WTC11 (cell line): ENCODE measurements around the gene EDAR. TPM values are rescaled to one million over a fixed set of nuclear protein-coding genes. Genes with fewer than 3 reads are reported as not detected.

Experiments used
- ATAC-seq: fragments of 200-7000 bp; cut with Tn5 transposase; 2 replicates; pipeline ENCODE4 v1.10.0; 2021; ENCODE audit warnings: mild to moderate bottlenecking, moderate library complexity
- CTCF ChIA-PET: fragments of 300-600 bp; sonication (Branson Sonifier 250); formaldehyde crosslinking; loops from one replicate; lab custom pipeline; 2021; ENCODE audit warnings: antibody characterized with exemption; lab: Charles Lee
- POLR2A ChIA-PET: fragments of 350-600 bp; sonication (Branson Sonifier 250); formaldehyde crosslinking; loops from one replicate; lab custom pipeline; 2021; ENCODE audit warnings: antibody characterized with exemption; lab: Charles Lee
- DNase-seq: peaks from one replicate; pipeline ENCODE4 v3.0.0; 2021; ENCODE audit warnings: low spot score
- H3K27ac Mint-ChIP-seq: 2 replicates; pipeline ENCODE4 v1.8.0; 2021; ENCODE audit warnings: mixed read lengths
- H3K27me3 Mint-ChIP-seq: 2 replicates; pipeline ENCODE4 v1.8.0; 2021; ENCODE audit warnings: low read depth, mild to moderate bottlenecking, moderate library complexity, mixed read lengths
- H3K36me3 Mint-ChIP-seq: 2 replicates; pipeline ENCODE4 v1.8.0; 2021; ENCODE audit warnings: mixed read lengths
- H3K4me1 Mint-ChIP-seq: 2 replicates; pipeline ENCODE4 v1.8.0; 2022; ENCODE audit warnings: mixed read lengths
- H3K4me3 Mint-ChIP-seq: 2 replicates; pipeline ENCODE4 v1.8.0; 2021; ENCODE audit warnings: mild to moderate bottlenecking, moderate library complexity, mixed read lengths
- H3K9me3 Mint-ChIP-seq: 2 replicates; pipeline ENCODE4 v1.8.0; 2021; ENCODE audit warnings: mixed read lengths
- CBFB ChIP-seq: sonication (generic); formaldehyde crosslinking; IDR thresholded peaks from 2 replicates; pipeline ENCODE4 v1.8.1; 2022; ENCODE audit warnings: mild to moderate bottlenecking, low read depth, missing genetic modification reagents
- ESRRA ChIP-seq: sonication (generic); formaldehyde crosslinking; IDR thresholded peaks from 2 replicates; pipeline ENCODE4 v1.8.1; 2022; ENCODE audit warnings: mild to moderate bottlenecking, missing genetic modification reagents, borderline replicate concordance
- FOXK1 ChIP-seq: sonication (generic); formaldehyde crosslinking; IDR thresholded peaks from 2 replicates; pipeline ENCODE4 v1.8.0; 2022; ENCODE audit warnings: mild to moderate bottlenecking, moderate library complexity, missing genetic modification reagents
- HMGA2 ChIP-seq: fragments of 250-450 bp; sonication (Bioruptor Pico); IDR thresholded peaks from 2 replicates; pipeline ENCODE4 v1.4.0; 2021; ENCODE audit warnings: mild to moderate bottlenecking, moderate library complexity
- IRF2 ChIP-seq: sonication (generic); formaldehyde crosslinking; IDR thresholded peaks from 2 replicates; pipeline ENCODE4 v1.8.0; 2022; ENCODE audit warnings: low read depth, missing genetic modification reagents, borderline replicate concordance
- MXD4 ChIP-seq: fragments of 250-450 bp; sonication (Bioruptor Pico); IDR thresholded peaks from 2 replicates; pipeline ENCODE4 v1.8.0; 2021; ENCODE audit warnings: mild to moderate bottlenecking, moderate library complexity, borderline replicate concordance
- NFYB ChIP-seq: sonication (generic); formaldehyde crosslinking; conservative IDR thresholded peaks from 2 replicates; pipeline ENCODE4 v1.8.0; 2022; ENCODE audit warnings: low read depth, missing genetic modification reagents
- NR1H2 ChIP-seq: sonication (generic); formaldehyde crosslinking; IDR thresholded peaks from 2 replicates; pipeline ENCODE4 v1.9.0; 2021; ENCODE audit warnings: mild to moderate bottlenecking, moderate library complexity, missing genetic modification reagents
- RORB ChIP-seq: fragments of 250-450 bp; sonication (Bioruptor Pico); IDR thresholded peaks from 2 replicates; pipeline ENCODE4 v1.9.0; 2021; ENCODE audit warnings: mild to moderate bottlenecking
- ZNF396 ChIP-seq: fragments of 250-450 bp; sonication (Bioruptor Pico); IDR thresholded peaks from 2 replicates; pipeline ENCODE4 v1.8.0; 2021; ENCODE audit warnings: mild to moderate bottlenecking, moderate library complexity, borderline replicate concordance
- ZNF423 ChIP-seq: fragments of 250-450 bp; sonication (Bioruptor Pico); IDR thresholded peaks from 2 replicates; pipeline ENCODE4 v2.1.2; 2022; ENCODE audit warnings: mild to moderate bottlenecking, moderate library complexity
- total RNA-seq: library from RNA; stranded (reverse); gene quantifications from 3 replicates; pipeline ENCODE4 v1.2.3, GENCODE V29; 2021
- TF ChIP-seq, protein P1 (sequence below): fragments of 250-450 bp; sonication (Bioruptor Pico); IDR thresholded peaks from 2 replicates; pipeline ENCODE4 v1.8.0; 2021; ENCODE audit warnings: mild to moderate bottlenecking
- TF ChIP-seq, protein P2 (sequence below): sonication (generic); formaldehyde crosslinking; IDR thresholded peaks from 2 replicates; pipeline ENCODE4 v1.8.1; 2023; ENCODE audit warnings: mild to moderate bottlenecking, missing genetic modification reagents, moderate library complexity
- TF ChIP-seq, protein P3 (sequence below): fragments of 200-600 bp; IDR thresholded peaks from 2 replicates; pipeline ENCODE4 v1.8.0; 2022; ENCODE audit warnings: antibody characterized with exemption
- TF ChIP-seq, protein P4 (sequence below): fragments of 250-450 bp; sonication (Bioruptor Pico); conservative IDR thresholded peaks from 2 replicates; pipeline ENCODE4 v1.9.0; 2021; ENCODE audit warnings: mild to moderate bottlenecking
- TF ChIP-seq, protein P5 (sequence below): sonication (generic); formaldehyde crosslinking; conservative IDR thresholded peaks from 2 replicates; pipeline ENCODE4 v1.8.1; 2023; ENCODE audit warnings: mild to moderate bottlenecking, low read depth, missing genetic modification reagents, moderate library complexity
- TF ChIP-seq, protein P6 (sequence below): sonication (generic); formaldehyde crosslinking; IDR thresholded peaks from 2 replicates; pipeline ENCODE4 v1.8.0; 2023; ENCODE audit warnings: missing genetic modification reagents, mild to moderate bottlenecking, borderline replicate concordance

Gene EDAR
- total RNA-seq, 1 experiment from 2014 or later = not detected

DNA sequence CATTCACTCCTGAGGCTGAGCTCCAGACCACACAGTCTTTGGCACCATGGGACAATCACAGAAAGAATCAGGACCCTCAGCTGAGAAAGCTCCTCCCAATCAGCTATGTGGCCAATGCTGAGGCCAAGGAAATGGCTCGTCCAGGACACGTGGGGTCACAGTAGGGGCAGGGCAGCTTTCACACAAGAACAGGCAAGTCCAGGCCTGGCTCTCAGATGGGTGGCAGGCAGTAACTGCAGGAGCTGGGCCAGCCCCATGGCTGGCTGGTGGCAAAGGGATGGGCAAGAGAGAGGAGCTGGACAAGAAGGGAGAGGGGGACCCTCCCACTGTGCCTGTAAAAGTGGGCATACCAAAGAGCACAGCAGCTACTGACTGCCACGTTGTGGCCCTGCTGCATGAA, 12.2 kb upstream of the EDAR start:
- ChIA-PET POLR2A (no interaction called here), CTCF (interaction anchor here (0.5 to 1.7 kb wide), 35 partner anchors 8 to 457 kb away, joined by 3 to 19 read pairs (median 5); partner anchors contain the start of gene EDAR)
- no peak overlapping the region for H3K27ac Mint-ChIP-seq
- no peaks in the 10 kb centered on the region for H3K9me3 Mint-ChIP-seq
- H3K4me1 Mint-ChIP-seq = peaks cover 8% of the 10 kb centered on the region; the same call in 1 of the 2 replicates
- H3K4me3 Mint-ChIP-seq = no peak overlapping the region
- H3K27me3 Mint-ChIP-seq = no peaks in the 10 kb centered on the region
- no peaks in the 10 kb centered on the region for H3K36me3 Mint-ChIP-seq
- TF ChIP-seq, protein P1, sequence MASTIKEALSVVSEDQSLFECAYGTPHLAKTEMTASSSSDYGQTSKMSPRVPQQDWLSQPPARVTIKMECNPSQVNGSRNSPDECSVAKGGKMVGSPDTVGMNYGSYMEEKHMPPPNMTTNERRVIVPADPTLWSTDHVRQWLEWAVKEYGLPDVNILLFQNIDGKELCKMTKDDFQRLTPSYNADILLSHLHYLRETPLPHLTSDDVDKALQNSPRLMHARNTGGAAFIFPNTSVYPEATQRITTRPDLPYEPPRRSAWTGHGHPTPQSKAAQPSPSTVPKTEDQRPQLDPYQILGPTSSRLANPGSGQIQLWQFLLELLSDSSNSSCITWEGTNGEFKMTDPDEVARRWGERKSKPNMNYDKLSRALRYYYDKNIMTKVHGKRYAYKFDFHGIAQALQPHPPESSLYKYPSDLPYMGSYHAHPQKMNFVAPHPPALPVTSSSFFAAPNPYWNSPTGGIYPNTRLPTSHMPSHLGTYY (CRISPR knock-in tag) = no peak
- TF ChIP-seq, protein P2, sequence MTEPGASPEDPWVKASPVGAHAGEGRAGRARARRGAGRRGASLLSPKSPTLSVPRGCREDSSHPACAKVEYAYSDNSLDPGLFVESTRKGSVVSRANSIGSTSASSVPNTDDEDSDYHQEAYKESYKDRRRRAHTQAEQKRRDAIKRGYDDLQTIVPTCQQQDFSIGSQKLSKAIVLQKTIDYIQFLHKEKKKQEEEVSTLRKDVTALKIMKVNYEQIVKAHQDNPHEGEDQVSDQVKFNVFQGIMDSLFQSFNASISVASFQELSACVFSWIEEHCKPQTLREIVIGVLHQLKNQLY (CRISPR knock-in tag) = no peak
- TF ChIP-seq MXD4 (no peak), ZNF396 (no peak), IRF2 (CRISPR knock-in tag) (no peak), ZNF423 (no peak)
- TF ChIP-seq, protein P3, sequence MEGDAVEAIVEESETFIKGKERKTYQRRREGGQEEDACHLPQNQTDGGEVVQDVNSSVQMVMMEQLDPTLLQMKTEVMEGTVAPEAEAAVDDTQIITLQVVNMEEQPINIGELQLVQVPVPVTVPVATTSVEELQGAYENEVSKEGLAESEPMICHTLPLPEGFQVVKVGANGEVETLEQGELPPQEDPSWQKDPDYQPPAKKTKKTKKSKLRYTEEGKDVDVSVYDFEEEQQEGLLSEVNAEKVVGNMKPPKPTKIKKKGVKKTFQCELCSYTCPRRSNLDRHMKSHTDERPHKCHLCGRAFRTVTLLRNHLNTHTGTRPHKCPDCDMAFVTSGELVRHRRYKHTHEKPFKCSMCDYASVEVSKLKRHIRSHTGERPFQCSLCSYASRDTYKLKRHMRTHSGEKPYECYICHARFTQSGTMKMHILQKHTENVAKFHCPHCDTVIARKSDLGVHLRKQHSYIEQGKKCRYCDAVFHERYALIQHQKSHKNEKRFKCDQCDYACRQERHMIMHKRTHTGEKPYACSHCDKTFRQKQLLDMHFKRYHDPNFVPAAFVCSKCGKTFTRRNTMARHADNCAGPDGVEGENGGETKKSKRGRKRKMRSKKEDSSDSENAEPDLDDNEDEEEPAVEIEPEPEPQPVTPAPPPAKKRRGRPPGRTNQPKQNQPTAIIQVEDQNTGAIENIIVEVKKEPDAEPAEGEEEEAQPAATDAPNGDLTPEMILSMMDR = no peak
- TF ChIP-seq, protein P4, sequence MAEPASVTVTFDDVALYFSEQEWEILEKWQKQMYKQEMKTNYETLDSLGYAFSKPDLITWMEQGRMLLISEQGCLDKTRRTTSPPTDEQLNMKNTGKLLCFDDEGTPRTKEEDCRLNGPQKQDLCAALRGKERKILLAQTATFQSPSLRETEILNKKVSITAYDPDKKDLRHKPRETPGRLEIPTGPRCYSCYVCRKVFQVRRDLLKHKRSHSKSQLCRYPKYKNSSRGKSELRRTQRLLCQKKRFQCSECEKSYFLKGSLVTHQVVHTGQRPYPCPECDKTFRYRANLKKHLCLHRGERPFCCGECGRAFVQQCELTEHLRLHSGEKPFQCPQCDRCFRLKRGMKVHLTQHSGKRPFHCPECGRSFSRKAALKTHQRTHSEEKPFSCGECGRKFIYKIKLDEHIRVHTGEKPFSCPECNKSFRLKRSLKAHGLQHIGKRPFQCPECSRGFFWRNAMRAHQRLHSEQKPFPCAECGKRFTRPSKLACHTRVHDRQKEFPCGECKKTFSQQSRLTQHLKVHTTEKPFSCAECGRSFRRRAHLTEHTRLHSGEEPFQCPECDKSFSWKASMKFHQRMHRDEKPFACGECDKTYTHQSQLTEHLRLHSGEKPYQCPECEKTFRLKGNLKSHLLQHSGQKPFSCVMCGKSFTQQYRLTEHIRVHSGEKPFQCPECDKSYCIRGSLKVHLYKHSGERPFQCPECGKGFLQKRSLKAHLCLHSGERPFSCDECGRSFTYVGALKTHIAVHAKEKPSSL (CRISPR knock-in tag) = no peak
- DNase-seq (no peak), ATAC-seq (no peak)

DNA sequence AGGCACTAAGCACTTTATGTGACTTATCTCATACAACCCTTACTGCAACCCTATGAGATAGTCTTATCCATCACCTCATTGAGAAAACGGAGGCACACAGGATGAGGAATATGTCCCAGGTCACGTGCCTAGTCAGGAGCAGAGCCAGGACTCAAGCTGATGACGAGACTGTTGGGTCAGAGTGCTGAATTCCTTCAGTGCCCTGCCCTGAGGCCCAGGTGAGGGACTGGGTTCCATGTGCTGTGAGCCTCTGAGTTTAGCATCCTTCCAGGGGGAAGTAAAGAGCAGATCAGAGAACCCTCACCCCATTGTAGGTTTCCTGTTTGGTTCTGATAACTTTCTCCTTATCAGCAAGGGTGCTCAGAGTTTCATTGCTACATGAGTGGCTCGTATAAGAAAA, 11.7 kb upstream of the EDAR start:
- no peak for ATAC-seq
- no peak for TF ChIP-seq FOXK1 (CRISPR knock-in tag)
- TF ChIP-seq NR1H2 (CRISPR knock-in tag) = no peak
- TF ChIP-seq RORB (CRISPR knock-in tag) = no peak
- TF ChIP-seq, protein P5, sequence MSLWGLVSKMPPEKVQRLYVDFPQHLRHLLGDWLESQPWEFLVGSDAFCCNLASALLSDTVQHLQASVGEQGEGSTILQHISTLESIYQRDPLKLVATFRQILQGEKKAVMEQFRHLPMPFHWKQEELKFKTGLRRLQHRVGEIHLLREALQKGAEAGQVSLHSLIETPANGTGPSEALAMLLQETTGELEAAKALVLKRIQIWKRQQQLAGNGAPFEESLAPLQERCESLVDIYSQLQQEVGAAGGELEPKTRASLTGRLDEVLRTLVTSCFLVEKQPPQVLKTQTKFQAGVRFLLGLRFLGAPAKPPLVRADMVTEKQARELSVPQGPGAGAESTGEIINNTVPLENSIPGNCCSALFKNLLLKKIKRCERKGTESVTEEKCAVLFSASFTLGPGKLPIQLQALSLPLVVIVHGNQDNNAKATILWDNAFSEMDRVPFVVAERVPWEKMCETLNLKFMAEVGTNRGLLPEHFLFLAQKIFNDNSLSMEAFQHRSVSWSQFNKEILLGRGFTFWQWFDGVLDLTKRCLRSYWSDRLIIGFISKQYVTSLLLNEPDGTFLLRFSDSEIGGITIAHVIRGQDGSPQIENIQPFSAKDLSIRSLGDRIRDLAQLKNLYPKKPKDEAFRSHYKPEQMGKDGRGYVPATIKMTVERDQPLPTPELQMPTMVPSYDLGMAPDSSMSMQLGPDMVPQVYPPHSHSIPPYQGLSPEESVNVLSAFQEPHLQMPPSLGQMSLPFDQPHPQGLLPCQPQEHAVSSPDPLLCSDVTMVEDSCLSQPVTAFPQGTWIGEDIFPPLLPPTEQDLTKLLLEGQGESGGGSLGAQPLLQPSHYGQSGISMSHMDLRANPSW (CRISPR knock-in tag) = no peak
- no peak for TF ChIP-seq CBFB (CRISPR knock-in tag)
- TF ChIP-seq, protein P6, sequence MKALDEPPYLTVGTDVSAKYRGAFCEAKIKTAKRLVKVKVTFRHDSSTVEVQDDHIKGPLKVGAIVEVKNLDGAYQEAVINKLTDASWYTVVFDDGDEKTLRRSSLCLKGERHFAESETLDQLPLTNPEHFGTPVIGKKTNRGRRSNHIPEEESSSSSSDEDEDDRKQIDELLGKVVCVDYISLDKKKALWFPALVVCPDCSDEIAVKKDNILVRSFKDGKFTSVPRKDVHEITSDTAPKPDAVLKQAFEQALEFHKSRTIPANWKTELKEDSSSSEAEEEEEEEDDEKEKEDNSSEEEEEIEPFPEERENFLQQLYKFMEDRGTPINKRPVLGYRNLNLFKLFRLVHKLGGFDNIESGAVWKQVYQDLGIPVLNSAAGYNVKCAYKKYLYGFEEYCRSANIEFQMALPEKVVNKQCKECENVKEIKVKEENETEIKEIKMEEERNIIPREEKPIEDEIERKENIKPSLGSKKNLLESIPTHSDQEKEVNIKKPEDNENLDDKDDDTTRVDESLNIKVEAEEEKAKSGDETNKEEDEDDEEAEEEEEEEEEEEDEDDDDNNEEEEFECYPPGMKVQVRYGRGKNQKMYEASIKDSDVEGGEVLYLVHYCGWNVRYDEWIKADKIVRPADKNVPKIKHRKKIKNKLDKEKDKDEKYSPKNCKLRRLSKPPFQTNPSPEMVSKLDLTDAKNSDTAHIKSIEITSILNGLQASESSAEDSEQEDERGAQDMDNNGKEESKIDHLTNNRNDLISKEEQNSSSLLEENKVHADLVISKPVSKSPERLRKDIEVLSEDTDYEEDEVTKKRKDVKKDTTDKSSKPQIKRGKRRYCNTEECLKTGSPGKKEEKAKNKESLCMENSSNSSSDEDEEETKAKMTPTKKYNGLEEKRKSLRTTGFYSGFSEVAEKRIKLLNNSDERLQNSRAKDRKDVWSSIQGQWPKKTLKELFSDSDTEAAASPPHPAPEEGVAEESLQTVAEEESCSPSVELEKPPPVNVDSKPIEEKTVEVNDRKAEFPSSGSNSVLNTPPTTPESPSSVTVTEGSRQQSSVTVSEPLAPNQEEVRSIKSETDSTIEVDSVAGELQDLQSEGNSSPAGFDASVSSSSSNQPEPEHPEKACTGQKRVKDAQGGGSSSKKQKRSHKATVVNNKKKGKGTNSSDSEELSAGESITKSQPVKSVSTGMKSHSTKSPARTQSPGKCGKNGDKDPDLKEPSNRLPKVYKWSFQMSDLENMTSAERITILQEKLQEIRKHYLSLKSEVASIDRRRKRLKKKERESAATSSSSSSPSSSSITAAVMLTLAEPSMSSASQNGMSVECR (CRISPR knock-in tag) = no peak
- no peak for TF ChIP-seq ESRRA (CRISPR knock-in tag)
- no peak for TF ChIP-seq NFYB
- no peak for TF ChIP-seq HMGA2 (CRISPR knock-in tag)
- Mint-ChIP-seq H3K36me3 (no peaks in the 10 kb centered on the region), H3K9me3 (peaks cover 2% of the 10 kb centered on the region; the same call in 1 of the 2 replicates), H3K27me3 (no peaks in the 10 kb centered on the region), H3K4me1 (peaks cover 8% of the 10 kb centered on the region; the same call in 1 of the 2 replicates), H3K4me3 (no peak overlapping the region), H3K27ac (no peak overlapping the region)
- ChIA-PET CTCF (interaction anchor here (1.1 to 1.7 kb wide), 8 partner anchors 9 to 176 kb away, joined by 3 to 19 read pairs (median 8); partner anchors contain the start of gene EDAR), POLR2A (no interaction called here)
- no peak for DNase-seq
